Parathyroid adenoma (tissue), 2 donors: ENCODE measurements around the gene LAD1.
A peak's percentile ranks its signal among the peaks of the same experiment; 100 is the strongest.

ENCODE experiments used
- H2AFZ ChIP-seq: fragments of 300-600 bp; sonication (generic); one replicate; pipeline ENCODE4 v1.7.0; 2017; ENCODE audit warnings: antibody characterized with exemption, mild to moderate bottlenecking
- H3K27ac ChIP-seq: fragments of 300-600 bp; sonication (generic); one replicate; pipeline ENCODE4 v1.7.0; 2017
- H3K27me3 ChIP-seq: fragments of 300-600 bp; sonication (generic); one replicate; pipeline ENCODE4 v1.7.0; 2017; ENCODE audit warnings: low read length; ENCODE audit not compliant: control insufficient read depth, insufficient read depth
- H3K36me3 ChIP-seq: fragments of 300-600 bp; sonication (generic); one replicate; pipeline ENCODE4 v1.7.0; 2017; ENCODE audit warnings: low read length; ENCODE audit not compliant: control insufficient read depth, insufficient read depth
- H3K4me1 ChIP-seq: fragments of 300-600 bp; sonication (generic); one replicate; pipeline ENCODE4 v1.7.0; 2017; ENCODE audit warnings: control low read depth
- H3K4me2 ChIP-seq: fragments of 300-600 bp; sonication (generic); one replicate; pipeline ENCODE4 v1.7.0; 2017; ENCODE audit warnings: low read length
- H3K4me3 ChIP-seq: fragments of 300-600 bp; sonication (generic); one replicate; pipeline ENCODE4 v1.7.0; 2017; ENCODE audit warnings: low read depth, low read length
- H3K79me2 ChIP-seq: fragments of 300-600 bp; sonication (generic); one replicate; pipeline ENCODE4 v1.7.0; 2017; ENCODE audit warnings: control low read depth
- H3K9ac ChIP-seq: fragments of 300-600 bp; sonication (generic); one replicate; pipeline ENCODE4 v1.7.0; 2017; ENCODE audit warnings: mild to moderate bottlenecking
- H3K9me3 ChIP-seq: fragments of 300-600 bp; sonication (generic); one replicate; pipeline ENCODE4 v1.7.0; 2017; ENCODE audit warnings: low read length; ENCODE audit not compliant: control insufficient read depth
- TF ChIP-seq, protein P1 (sequence below): fragments of 300-600 bp; sonication (generic); IDR thresholded peaks from one replicate; pipeline ENCODE4 v1.7.0; 2017; ENCODE audit warnings: antibody characterized with exemption, mild to moderate bottlenecking
- donor health status: primary hyperparathyroidism.

The LAD1 gene

DNA sequence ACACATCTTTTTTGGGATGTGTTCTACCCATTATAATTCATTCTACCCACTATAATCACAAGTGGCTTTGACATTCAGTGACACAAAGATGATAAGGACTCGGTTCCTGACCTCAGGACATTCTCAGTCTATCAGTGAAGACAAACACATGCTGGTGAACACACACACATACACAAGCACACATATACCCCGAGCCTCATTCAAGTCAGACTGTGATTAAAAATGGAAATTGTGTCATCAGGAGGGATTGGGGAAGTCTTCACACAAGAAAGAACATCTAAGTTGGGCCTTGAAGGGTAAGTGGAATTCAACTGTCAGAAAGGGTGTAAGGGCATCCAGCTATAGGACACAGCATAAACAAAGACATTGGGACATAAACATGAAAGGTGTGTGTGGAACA is 2.6 kb upstream of the LAD1 start:
- H3K27ac ChIP-seq: no peak overlapping the region
- H3K36me3 ChIP-seq: no peaks in the 10 kb centered on the region

DNA sequence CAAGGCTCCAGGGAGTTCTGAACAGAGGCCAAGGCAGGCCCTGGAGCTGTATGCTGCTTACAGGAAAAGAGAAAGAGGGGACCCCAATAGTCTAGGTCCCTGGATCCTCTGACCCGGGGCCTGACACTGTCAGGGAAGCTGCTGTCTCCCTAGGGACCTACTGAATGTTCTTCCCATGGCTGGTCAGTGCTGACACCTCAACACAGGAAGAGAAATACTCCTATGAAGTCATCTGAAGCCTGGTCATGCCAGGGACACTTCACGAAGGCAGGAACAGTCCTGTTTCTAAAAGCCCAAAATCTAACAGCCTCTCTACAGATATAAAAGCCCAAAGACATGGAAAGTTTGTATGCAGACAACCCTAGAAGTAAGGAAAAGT is 1.7 kb upstream of the LAD1 start:
- H3K9ac ChIP-seq: no peak overlapping the region
- no peak overlapping the region for H3K27ac ChIP-seq
- no peaks in the 10 kb centered on the region for H3K36me3 ChIP-seq
- H2AFZ ChIP-seq: no peak overlapping the region
- no peak overlapping the region for H3K4me2 ChIP-seq
- no peaks in the 10 kb centered on the region for H3K27me3 ChIP-seq
- H3K4me1 ChIP-seq: no peaks in the 10 kb centered on the region
- H3K9me3 ChIP-seq: no peaks in the 10 kb centered on the region
- H3K4me3 ChIP-seq: no peak overlapping the region
- H3K79me2 ChIP-seq: no peaks in the 10 kb centered on the region
- TF ChIP-seq, protein P1, sequence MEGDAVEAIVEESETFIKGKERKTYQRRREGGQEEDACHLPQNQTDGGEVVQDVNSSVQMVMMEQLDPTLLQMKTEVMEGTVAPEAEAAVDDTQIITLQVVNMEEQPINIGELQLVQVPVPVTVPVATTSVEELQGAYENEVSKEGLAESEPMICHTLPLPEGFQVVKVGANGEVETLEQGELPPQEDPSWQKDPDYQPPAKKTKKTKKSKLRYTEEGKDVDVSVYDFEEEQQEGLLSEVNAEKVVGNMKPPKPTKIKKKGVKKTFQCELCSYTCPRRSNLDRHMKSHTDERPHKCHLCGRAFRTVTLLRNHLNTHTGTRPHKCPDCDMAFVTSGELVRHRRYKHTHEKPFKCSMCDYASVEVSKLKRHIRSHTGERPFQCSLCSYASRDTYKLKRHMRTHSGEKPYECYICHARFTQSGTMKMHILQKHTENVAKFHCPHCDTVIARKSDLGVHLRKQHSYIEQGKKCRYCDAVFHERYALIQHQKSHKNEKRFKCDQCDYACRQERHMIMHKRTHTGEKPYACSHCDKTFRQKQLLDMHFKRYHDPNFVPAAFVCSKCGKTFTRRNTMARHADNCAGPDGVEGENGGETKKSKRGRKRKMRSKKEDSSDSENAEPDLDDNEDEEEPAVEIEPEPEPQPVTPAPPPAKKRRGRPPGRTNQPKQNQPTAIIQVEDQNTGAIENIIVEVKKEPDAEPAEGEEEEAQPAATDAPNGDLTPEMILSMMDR: no peak

More for the DNA sequence above, 2.6 kb upstream of the LAD1 start:
- no peaks in the 10 kb centered on the region for H3K4me1 ChIP-seq
- H3K4me2 ChIP-seq: no peak overlapping the region
- no peak overlapping the region for H2AFZ ChIP-seq
- H3K9me3 ChIP-seq: no peaks in the 10 kb centered on the region
- no peak overlapping the region for H3K4me3 ChIP-seq
- H3K27me3 ChIP-seq: no peaks in the 10 kb centered on the region
- H3K79me2 ChIP-seq: no peaks in the 10 kb centered on the region
- H3K9ac ChIP-seq: no peak overlapping the region
- TF ChIP-seq, protein P1: no peak

DNA sequence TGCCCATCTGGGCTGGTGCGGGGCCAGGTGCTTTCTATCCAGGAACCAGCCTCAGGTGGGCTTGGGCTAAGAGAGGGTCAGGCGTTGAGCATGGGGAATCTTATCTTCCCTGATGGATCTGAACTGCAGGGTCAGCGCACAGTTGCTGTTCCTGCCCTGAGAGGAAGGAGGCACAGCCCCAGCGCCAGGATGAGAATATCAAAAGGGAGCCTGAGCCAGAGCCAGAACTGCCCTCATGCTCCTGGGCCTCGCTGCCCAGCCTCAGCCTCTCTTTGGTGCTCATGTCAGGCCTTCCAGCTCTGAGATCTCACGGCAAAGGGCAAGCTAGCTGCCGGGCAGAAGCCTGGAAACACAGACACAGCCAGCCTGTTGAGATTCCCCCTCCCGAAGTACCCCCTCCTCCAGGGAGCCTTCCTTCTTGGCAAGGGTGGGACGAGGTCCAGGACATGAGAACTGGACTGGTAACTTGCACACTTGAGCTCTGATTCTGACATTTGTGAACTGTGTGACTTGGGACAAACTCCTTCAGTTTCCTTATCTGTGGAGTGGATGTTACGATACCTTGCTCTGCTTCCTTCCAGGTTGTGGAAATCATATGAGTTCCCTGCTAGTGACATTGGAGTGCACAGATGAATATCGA is 1.2 kb upstream of the LAD1 start:
- H2AFZ ChIP-seq: no peak overlapping the region
- no peak overlapping the region for H3K4me3 ChIP-seq
- no peaks in the 10 kb centered on the region for H3K27me3 ChIP-seq
- TF ChIP-seq, protein P1: no peak
- no peak overlapping the region for H3K9ac ChIP-seq
- H3K4me2 ChIP-seq: no peak overlapping the region
- no peaks in the 10 kb centered on the region for H3K9me3 ChIP-seq
- H3K36me3 ChIP-seq: no peaks in the 10 kb centered on the region
- no peak overlapping the region for H3K27ac ChIP-seq
- no peaks in the 10 kb centered on the region for H3K79me2 ChIP-seq
- no peaks in the 10 kb centered on the region for H3K4me1 ChIP-seq

GRCh38 chr1:201399352-201400126 is 415 bp upstream of the LAD1 start:
- Histone ChIP-seq H3K9ac (no peak overlapping the region), H3K4me3 (peak overlapping the region; percentile 35), H3K9me3 (no peaks in the 10 kb centered on the region), H3K4me1 (no peaks in the 10 kb centered on the region), H3K36me3 (no peaks in the 10 kb centered on the region), H3K4me2 (peak overlapping the region; percentile 86), H3K79me2 (no peaks in the 10 kb centered on the region), H3K27ac (no peak overlapping the region), H2AFZ (peak overlapping the region; percentile 79), H3K27me3 (no peaks in the 10 kb centered on the region)
- TF ChIP-seq, protein P1: no peak
